NCI-H748 treated with DMSO at 0.1 percent for 48 hours (cell line): ENCODE measurements around the gene CUEDC2.

Source experiments
- DNase-seq: peaks from one replicate; lab custom pipeline; 2025; lab: John Stamatoyannopoulos, UW

The CUEDC2 gene

GRCh38 chr10:102424916-102425315, 7.5 kb downstream of the CUEDC2 start:
- no peak for DNase-seq

DNA sequence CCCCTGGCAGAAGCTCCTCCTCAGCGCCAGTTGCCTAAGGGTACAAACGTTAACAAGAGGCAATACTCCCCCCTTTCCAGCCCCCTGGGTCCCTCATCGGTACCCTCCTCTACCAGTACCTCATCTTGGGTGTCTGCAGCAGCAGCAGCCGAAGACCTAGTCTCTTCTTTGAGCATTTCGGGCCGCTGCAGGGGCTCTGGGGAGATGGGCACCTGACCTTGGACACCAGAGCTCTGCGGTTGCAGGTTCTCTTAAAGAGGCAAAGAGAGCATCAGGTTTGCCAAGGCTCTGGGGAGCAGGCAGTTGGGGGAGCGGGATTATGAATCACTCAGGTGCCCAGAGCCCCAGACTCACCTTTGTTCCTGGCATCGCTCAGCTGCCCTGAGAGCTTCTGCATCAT, 8.2 kb downstream of the CUEDC2 start:
- DNase-seq: no peak

DNA sequence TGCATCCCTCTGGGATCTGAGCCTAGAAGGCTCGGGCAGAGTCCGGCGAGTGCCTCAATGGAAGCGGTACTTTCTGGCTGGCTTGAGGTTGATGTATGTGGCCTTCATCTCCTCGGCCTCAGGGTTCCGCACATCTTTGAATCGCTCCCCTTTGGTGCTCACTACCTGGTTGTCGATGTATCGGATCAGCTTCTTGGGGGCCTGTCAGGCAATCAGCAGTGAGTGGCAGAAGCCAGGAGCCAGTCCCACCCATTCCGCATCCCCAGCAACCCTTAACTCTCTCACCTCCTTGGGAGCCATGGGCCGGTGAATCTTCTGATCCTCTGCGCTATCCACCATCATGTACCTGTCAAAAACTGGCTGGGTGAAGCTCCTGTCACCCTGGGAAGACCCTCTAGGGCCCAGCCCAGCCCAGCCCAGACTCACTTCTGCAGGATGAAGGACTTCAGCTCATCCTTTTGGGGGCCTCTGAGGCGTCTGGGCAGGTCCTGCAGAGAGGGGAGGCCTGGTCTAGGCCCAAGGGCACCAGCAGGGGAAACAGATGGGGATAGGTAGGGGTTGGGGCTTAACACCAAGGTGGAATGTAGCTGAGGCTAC, 8.9 kb downstream of the CUEDC2 start:
- no peak for DNase-seq

DNA sequence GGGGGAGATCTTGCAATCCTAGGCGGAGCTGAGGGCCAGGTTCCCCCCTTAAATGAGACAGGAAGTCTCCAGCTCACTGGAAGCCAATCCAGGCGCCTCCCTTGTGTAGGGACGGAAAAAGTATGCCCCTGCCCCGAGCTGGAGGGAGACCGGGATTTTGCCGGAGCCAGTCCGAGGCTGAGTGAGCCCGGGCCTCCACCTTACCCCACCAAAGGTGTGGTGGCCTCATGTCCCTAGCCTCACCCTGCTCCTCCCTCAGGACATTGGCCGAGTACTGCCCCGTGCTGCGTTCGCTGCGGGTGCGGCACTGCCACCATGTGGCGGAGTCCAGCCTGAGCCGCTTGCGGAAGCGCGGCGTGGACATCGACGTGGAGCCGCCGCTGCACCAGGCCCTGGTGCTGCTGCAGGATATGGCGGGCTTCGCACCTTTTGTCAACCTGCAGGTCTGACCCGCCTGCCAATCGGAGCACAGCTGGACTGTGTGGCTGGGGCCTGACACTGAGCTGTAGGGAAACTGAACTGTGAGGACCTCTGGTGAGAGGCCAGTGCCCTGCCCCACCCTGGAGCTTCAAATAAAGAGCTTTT, 9.7 kb downstream of the CUEDC2 start:
- DNase-seq: peak; percentile 5

GRCh38 chr10:102421757-102422512, 10.4 kb downstream of the CUEDC2 start:
- peak; percentile 1 for DNase-seq

GRCh38 chr10:102421507-102421756, 10.9 kb downstream of the CUEDC2 start:
- no peak for DNase-seq

- DNase-seq: peak; percentile 82
These were observed 11.5 kb downstream of the CUEDC2 start, which contains the start of gene FBXL15 for GRCh38 chr10:102420714-102421506. TSS of gene FBXL15 (plus strand) at chr10:102420836. CDS start at chr10:102421130, 294 bp downstream.

DNA sequence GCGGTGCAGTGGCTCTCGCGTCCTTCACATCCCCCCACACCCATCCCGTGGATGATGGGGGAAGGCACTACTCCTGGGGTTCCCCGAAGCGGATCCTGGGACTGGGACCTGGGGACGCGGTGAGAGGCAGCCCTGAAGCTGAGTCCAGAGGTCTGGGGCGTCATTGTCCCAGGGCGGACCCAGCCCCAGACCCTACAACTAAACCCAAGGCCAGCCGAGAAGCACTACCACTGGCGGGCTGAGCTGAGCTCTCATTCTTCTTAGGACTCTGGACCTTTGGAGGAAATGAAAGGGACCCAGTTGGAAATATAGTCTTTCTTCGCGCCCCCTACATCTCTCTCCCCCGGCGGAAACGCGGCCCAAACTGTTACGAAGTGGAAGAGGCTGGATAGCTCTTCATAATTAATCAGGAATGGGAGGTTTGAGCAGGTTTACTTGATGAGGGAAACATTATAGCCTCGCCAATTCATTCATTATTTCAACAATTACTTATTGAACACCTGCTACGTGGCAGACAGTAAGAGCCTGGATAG, 12.1 kb downstream of the CUEDC2 start:
- no peak for DNase-seq

- DNase-seq: peak; percentile 58
These were observed 12.8 kb downstream of the CUEDC2 start for GRCh38 chr10:102419269-102420180.

GRCh38 chr10:102418622-102419268, 13.6 kb downstream of the CUEDC2 start, which contains the start of gene PSD:
TSS of gene PSD (minus strand) at chr10:102418785. CDS start at chr10:102417038, 1,747 bp downstream.
- peak; percentile 34 for DNase-seq

DNA sequence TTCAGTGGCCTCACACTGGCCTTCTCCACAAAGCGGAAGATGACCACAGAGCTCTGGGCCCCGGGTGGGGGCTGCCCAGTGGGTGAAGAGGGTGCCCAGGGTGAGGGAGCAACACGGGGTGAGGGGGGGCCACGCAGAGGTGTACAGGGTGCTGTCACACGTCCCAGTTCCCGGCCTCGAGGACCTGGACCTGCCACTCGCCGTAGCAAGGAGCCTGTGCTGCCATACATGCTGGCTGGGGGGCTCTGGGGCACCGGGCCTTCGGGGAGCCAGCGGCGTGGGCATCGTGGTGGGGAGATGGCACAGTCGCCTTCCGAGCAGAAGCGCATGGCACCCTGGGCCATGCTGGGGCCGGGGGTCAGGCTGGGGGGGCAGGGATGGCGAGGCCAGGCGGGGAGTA, 15.7 kb downstream of the CUEDC2 start:
- DNase-seq: no peak

- DNase-seq: no peak
These were observed 16.1 kb downstream of the CUEDC2 start for GRCh38 chr10:102416283-102416682.

- DNase-seq: no peak
These were observed 17.6 kb downstream of the CUEDC2 start for GRCh38 chr10:102414749-102415148.

- DNase-seq: no peak
These were observed 18.4 kb downstream of the CUEDC2 start for GRCh38 chr10:102413806-102414561.

- DNase-seq: peak; percentile 71
These were observed 19.2 kb downstream of the CUEDC2 start for GRCh38 chr10:102413053-102413705.

GRCh38 chr10:102412293-102412692, 20.1 kb downstream of the CUEDC2 start:
- no peak for DNase-seq

DNA sequence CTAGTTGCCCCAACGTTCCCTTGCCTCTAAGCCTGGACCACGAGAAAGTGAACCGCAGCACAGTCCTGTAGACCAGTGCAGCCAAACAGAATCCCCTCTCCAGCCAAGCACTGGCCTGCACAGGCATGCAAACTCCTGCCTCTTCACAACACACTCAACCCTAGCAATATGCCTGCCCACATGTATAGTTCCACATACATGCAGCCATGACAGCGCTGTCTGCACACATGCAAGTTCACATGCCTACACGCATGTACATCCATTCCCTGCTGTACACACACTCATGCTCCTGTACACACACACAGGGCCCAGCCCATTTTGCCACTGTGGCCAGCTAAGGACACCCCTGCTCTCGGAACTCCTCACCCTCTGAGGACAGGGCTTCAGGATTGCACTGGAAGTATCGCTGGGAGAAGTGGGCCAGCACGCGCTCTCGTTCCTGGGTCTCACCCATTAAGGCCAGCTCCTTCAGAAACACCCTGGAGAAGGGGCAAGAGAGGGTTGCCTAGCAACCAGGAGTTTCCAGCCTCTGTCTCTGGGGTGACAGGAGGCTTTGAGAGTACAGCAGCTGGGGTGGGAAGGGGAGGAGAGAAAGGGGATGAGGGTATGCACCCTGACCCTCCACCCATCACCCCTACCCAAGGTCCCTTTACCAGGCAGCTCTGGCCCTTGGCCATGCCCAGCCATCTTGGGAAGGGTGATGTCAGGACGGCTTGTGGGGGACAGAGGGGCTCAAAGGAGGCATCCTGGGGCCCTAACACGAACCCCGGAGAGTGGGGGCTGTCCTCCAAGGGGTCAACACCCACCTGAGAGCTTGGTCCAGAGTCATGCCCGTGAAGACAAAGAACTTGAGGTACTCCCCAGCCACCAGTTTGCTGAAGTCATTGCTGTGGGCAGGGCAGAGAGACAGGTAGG, 20.8 kb downstream of the CUEDC2 start:
- DNase-seq: no peak

- DNase-seq: no peak
These were observed 21.8 kb downstream of the CUEDC2 start for GRCh38 chr10:102410429-102411073.
